ENCODE data around the gene ETV5.

ETV5 gene

GRCh38 chr3:186057594-186057993, 51.3 kb downstream of the ETV5 start:
- peaks cover 0 to 2% (median 0%) of the 10 kb centered on the region in 5 experiments for H3K27me3 ChIP-seq (replicated peaks in 2 of 5; ENCODE audit: control insufficient read depth in 4 of 5, insufficient read depth in 5 of 5, low read length in 4 of 5)
- WGBS (ENCODE audit: insufficient coverage): 69% methylated on average over 2 of the region's 4 CpGs
- H3K36me3 ChIP-seq (ENCODE audit: control insufficient read depth in 4 of 4, insufficient read depth in 4 of 4, low read length in 3 of 4): peaks cover 0 to 4% (median 0%) of the 10 kb centered on the region in 4 experiments
- peak; percentile 20 to 73 (median 67) for DNase-seq
- H3K9me3 ChIP-seq (ENCODE audit: control extremely low read depth in 1 of 5, control insufficient read depth in 4 of 5, insufficient read depth in 2 of 5, low read depth in 1 of 5, low read length in 4 of 5): no peaks in the 10 kb centered on the region
- CTCF ChIA-PET: interaction anchor here (1.0 kb wide), 1 partner anchor 11 kb away, joined by 3 read pairs; no protein-coding TSS in a partner anchor
- H3K4me1 ChIP-seq (ENCODE audit: control extremely low read depth in 1 of 4, control insufficient read depth in 4 of 4, insufficient read depth in 4 of 4, low read length in 3 of 4): peaks cover 7 to 22% (median 14%) of the 10 kb centered on the region in 4 experiments
- POLR2A ChIA-PET: no interaction called here
- H3K4me3 ChIP-seq (ENCODE audit: control insufficient read depth in 1 of 7, extremely low read depth in 1 of 7, insufficient read depth in 4 of 7, low read depth in 2 of 7, low read length in 6 of 7): no peak overlapping the region
- H3K27ac ChIP-seq (ENCODE audit: insufficient read depth in 1 of 2, low read depth in 1 of 2, low read length in 2 of 2, poor library complexity in 1 of 2, severe bottlenecking in 2 of 2): no peak overlapping the region

GRCh38 chr3:186054792-186055352, 54.0 kb downstream of the ETV5 start:
- POLR2A ChIA-PET: interaction anchor here (0.6 kb wide), 1 partner anchor 233 kb away, joined by 3 read pairs; no protein-coding TSS in a partner anchor
- H3K9me3 ChIP-seq (ENCODE audit: control extremely low read depth in 1 of 5, control insufficient read depth in 4 of 5, insufficient read depth in 2 of 5, low read depth in 1 of 5, low read length in 4 of 5): no peaks in the 10 kb centered on the region
- WGBS (ENCODE audit: insufficient coverage): 97% methylated on average over 5 of the region's 8 CpGs

DNA sequence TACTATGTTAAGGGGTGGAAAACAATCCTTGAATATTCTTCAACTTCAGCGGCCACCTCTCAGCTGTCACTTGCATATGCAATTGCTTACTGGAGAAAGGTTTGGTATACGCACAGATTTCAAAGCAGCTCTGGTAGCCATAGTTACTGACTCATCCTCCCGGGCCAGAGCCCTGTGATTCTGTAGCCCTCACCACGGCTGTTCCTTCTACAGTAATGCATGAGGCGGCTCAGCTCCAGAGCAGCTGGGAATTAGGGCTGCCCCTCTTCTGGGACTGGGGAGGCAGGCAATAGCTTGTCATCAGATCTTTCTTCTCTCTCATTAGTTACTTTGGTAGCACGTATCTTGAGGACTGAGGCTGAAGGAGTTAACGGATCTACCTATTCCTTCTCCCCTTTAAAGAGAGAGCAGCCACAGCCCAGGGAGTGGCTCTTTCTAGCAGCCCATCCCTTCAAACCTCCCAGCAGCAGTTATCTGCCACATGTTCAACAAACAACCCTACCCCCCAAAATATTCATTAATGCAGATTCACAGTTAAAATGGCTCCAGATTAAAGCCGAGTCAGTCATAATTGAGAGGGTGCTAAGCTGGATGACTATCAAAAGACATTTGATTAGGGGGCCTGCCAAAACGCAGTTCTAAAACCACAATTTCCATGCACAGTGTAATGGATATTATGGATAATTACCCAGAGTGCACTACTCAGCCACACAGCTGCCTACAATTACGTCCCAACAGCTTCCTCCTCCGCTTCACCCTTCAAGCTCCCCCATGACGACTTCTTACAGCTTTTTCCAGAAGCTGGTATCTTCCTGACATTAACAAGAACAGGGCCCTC, 54.7 kb downstream of the ETV5 start:
- no peak for DNase-seq
- WGBS (ENCODE audit: insufficient coverage): 99% methylated on average over 8 of the region's 12 CpGs
- Histone ChIP-seq H3K27me3 (replicated peaks in 2 of 5; ENCODE audit: control insufficient read depth in 4 of 5, insufficient read depth in 5 of 5, low read length in 4 of 5) (no peaks in the 10 kb centered on the region), H3K36me3 (ENCODE audit: control insufficient read depth in 4 of 4, insufficient read depth in 4 of 4, low read length in 3 of 4) (peaks cover 0 to 10% (median 5%) of the 10 kb centered on the region in 4 experiments), H3K4me3 (ENCODE audit: control insufficient read depth in 1 of 7, extremely low read depth in 1 of 7, insufficient read depth in 4 of 7, low read depth in 2 of 7, low read length in 6 of 7) (no peak overlapping the region), H3K4me1 (ENCODE audit: control extremely low read depth in 1 of 4, control insufficient read depth in 4 of 4, insufficient read depth in 4 of 4, low read length in 3 of 4) (peaks cover 0 to 4% (median under 1%) of the 10 kb centered on the region in 4 experiments), H3K27ac (ENCODE audit: insufficient read depth in 1 of 2, low read depth in 1 of 2, low read length in 2 of 2, poor library complexity in 1 of 2, severe bottlenecking in 2 of 2) (no peak overlapping the region), H3K9me3 (ENCODE audit: control extremely low read depth in 1 of 5, control insufficient read depth in 4 of 5, insufficient read depth in 2 of 5, low read depth in 1 of 5, low read length in 4 of 5) (no peaks in the 10 kb centered on the region)
- ChIA-PET POLR2A (interaction anchor here (0.6 kb wide), 1 partner anchor 233 kb away, joined by 3 read pairs; no protein-coding TSS in a partner anchor), CTCF (interaction anchor here (0.6 to 1.3 kb wide), 3 partner anchors 9 to 33 kb away, joined by 3 to 5 read pairs (median 3); no protein-coding TSS in a partner anchor)

More at GRCh38 chr3:186054792-186055352, 54.0 kb downstream of the ETV5 start:
- H3K4me3 ChIP-seq (ENCODE audit: control insufficient read depth in 1 of 7, extremely low read depth in 1 of 7, insufficient read depth in 4 of 7, low read depth in 2 of 7, low read length in 6 of 7): no peak overlapping the region
- H3K36me3 ChIP-seq (ENCODE audit: control insufficient read depth in 4 of 4, insufficient read depth in 4 of 4, low read length in 3 of 4): peaks cover 0 to 10% (median 5%) of the 10 kb centered on the region in 4 experiments
- no peak overlapping the region for H3K27ac ChIP-seq (ENCODE audit: insufficient read depth in 1 of 2, low read depth in 1 of 2, low read length in 2 of 2, poor library complexity in 1 of 2, severe bottlenecking in 2 of 2)
- CTCF ChIA-PET: interaction anchor here (1.2 to 1.3 kb wide), 2 partner anchors 9 to 15 kb away, joined by 3 to 5 read pairs; no protein-coding TSS in a partner anchor
- no peak for DNase-seq
- peaks cover 0 to 8% (median 7%) of the 10 kb centered on the region in 4 experiments for H3K4me1 ChIP-seq (ENCODE audit: control extremely low read depth in 1 of 4, control insufficient read depth in 4 of 4, insufficient read depth in 4 of 4, low read length in 3 of 4)
- no peaks in the 10 kb centered on the region for H3K27me3 ChIP-seq (replicated peaks in 2 of 5; ENCODE audit: control insufficient read depth in 4 of 5, insufficient read depth in 5 of 5, low read length in 4 of 5)

DNA sequence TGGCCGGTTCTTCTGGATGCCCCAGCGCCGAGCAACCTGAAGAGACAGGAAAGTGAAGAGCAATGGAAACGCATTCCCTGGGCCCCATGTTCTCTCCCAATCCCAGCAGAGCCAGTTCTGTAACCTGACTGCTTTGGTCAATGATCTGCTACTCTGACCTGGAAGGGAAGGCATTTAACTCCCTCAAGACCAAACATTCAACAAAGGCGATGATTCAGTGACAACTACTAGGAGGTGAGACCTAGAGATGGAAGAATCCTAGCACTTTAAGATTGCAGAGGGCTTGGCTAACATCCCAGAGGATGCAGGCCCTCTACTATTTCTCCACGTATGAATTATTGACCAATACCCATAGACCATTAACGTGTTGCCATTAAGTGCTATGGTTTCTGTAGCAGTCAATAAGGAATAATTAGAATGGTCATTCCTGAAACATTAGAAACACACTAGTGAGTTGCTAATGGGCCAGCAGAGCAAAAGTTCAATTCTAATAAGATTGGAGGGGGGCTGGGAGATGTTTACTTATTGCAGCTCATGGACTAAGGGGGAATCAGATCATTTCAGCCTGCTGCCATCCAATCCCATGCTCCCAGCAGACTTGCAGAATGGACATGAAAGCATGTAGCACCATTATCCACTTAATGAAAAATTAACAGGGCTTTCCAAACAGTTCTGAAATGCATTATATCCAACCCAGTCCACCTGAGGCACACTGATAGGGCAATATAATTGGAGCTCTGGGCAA, 56.6 kb downstream of the ETV5 start:
- no peak for DNase-seq
- WGBS (ENCODE audit: insufficient coverage): 100% methylated on average over 4 of the region's 7 CpGs
- peaks cover 0 to 17% (median 6%) of the 10 kb centered on the region in 4 experiments for H3K36me3 ChIP-seq (ENCODE audit: control insufficient read depth in 4 of 4, insufficient read depth in 4 of 4, low read length in 3 of 4)

GRCh38 chr3:186049001-186049400, 59.9 kb downstream of the ETV5 start:
- Histone ChIP-seq H3K36me3 (ENCODE audit: control insufficient read depth in 4 of 4, insufficient read depth in 4 of 4, low read length in 3 of 4) (peaks cover 0 to 17% (median 4%) of the 10 kb centered on the region in 4 experiments), H3K4me3 (ENCODE audit: control insufficient read depth in 1 of 7, extremely low read depth in 1 of 7, insufficient read depth in 4 of 7, low read depth in 2 of 7, low read length in 6 of 7) (no peak overlapping the region), H3K9me3 (ENCODE audit: control extremely low read depth in 1 of 5, control insufficient read depth in 4 of 5, insufficient read depth in 2 of 5, low read depth in 1 of 5, low read length in 4 of 5) (no peaks in the 10 kb centered on the region), H3K27me3 (replicated peaks in 2 of 5; ENCODE audit: control insufficient read depth in 4 of 5, insufficient read depth in 5 of 5, low read length in 4 of 5) (no peaks in the 10 kb centered on the region), H3K4me1 (ENCODE audit: control extremely low read depth in 1 of 4, control insufficient read depth in 4 of 4, insufficient read depth in 4 of 4, low read length in 3 of 4) (no peaks in the 10 kb centered on the region), H3K27ac (ENCODE audit: insufficient read depth in 1 of 2, low read depth in 1 of 2, low read length in 2 of 2, poor library complexity in 1 of 2, severe bottlenecking in 2 of 2) (no peak overlapping the region)
- CTCF ChIA-PET: no interaction called here
- no peak for DNase-seq
- POLR2A ChIA-PET: interaction anchor here (0.6 kb wide), 1 partner anchor 734 kb away, joined by 3 read pairs; the partner anchor contains the start of gene EIF4A2
- 96% methylated on average over 4 of the region's 4 CpGs for WGBS (ENCODE audit: insufficient coverage)

More for the DNA sequence above, 56.6 kb downstream of the ETV5 start:
- no peak overlapping the region for H3K27ac ChIP-seq (ENCODE audit: insufficient read depth in 1 of 2, low read depth in 1 of 2, low read length in 2 of 2, poor library complexity in 1 of 2, severe bottlenecking in 2 of 2)
- no peaks in the 10 kb centered on the region for H3K27me3 ChIP-seq (replicated peaks in 2 of 5; ENCODE audit: control insufficient read depth in 4 of 5, insufficient read depth in 5 of 5, low read length in 4 of 5)
- ChIA-PET CTCF (no interaction called here), POLR2A (no interaction called here)
- no peak overlapping the region for H3K4me3 ChIP-seq (ENCODE audit: control insufficient read depth in 1 of 7, extremely low read depth in 1 of 7, insufficient read depth in 4 of 7, low read depth in 2 of 7, low read length in 6 of 7)
- no peaks in the 10 kb centered on the region for H3K9me3 ChIP-seq (ENCODE audit: control extremely low read depth in 1 of 5, control insufficient read depth in 4 of 5, insufficient read depth in 2 of 5, low read depth in 1 of 5, low read length in 4 of 5)
- H3K4me1 ChIP-seq (ENCODE audit: control extremely low read depth in 1 of 4, control insufficient read depth in 4 of 4, insufficient read depth in 4 of 4, low read length in 3 of 4): no peaks in the 10 kb centered on the region

DNA sequence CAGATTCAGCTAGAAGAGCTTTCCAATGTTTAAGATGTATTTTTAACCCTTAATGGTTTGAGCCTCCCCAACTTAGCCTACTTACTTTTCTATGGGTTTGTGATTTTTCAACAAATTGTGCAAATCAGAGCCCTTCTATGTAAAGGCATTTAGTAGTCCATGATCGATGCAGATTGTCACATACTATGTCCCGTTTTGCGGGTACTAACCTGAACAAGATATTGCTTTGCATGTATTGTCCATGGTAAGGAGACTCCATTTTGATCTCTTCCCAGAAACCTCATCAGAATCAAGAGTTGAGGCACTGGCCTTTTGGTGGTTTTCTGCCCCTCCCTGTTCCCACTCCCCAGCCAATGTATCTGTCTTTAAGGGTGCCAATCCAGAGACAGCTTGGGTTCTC, 60.8 kb downstream of the ETV5 start:
- Histone ChIP-seq H3K4me3 (ENCODE audit: control insufficient read depth in 1 of 7, extremely low read depth in 1 of 7, insufficient read depth in 4 of 7, low read depth in 2 of 7, low read length in 6 of 7) (no peak overlapping the region), H3K4me1 (ENCODE audit: control extremely low read depth in 1 of 4, control insufficient read depth in 4 of 4, insufficient read depth in 4 of 4, low read length in 3 of 4) (no peaks in the 10 kb centered on the region), H3K36me3 (ENCODE audit: control insufficient read depth in 4 of 4, insufficient read depth in 4 of 4, low read length in 3 of 4) (peaks cover 0 to 17% (median 4%) of the 10 kb centered on the region in 4 experiments), H3K9me3 (ENCODE audit: control extremely low read depth in 1 of 5, control insufficient read depth in 4 of 5, insufficient read depth in 2 of 5, low read depth in 1 of 5, low read length in 4 of 5) (no peaks in the 10 kb centered on the region), H3K27me3 (replicated peaks in 2 of 5; ENCODE audit: control insufficient read depth in 4 of 5, insufficient read depth in 5 of 5, low read length in 4 of 5) (no peaks in the 10 kb centered on the region), H3K27ac (ENCODE audit: insufficient read depth in 1 of 2, low read depth in 1 of 2, low read length in 2 of 2, poor library complexity in 1 of 2, severe bottlenecking in 2 of 2) (no peak overlapping the region)
- POLR2A ChIA-PET: no interaction called here
- no peak for DNase-seq
- WGBS (ENCODE audit: insufficient coverage): 100% methylated on average over 3 of the region's 3 CpGs
- CTCF ChIA-PET: no interaction called here
